K562 (cell line): ENCODE data around the gene IL18RAP. TPM values are rescaled to one million over a fixed set of nuclear protein-coding genes. Genes with fewer than 3 reads are reported as not detected.

Experiments
- ATAC-seq: fragments of 200-7000 bp; cut with Tn5 transposase; 3 replicates; pipeline ENCODE4 v1.9.1; 2020; ENCODE audit warnings: moderate library complexity
- BruUV-seq: library from RNA; stranded (reverse); fragments of 400-500 nt; replicated peaks from 2 replicates; lab custom pipeline; 2021; lab: Mats Ljungman, UMichigan
- CTCF ChIA-PET: fragments of 300-600 bp; formaldehyde crosslinking; extraction: SDS; loops from one replicate; lab custom pipeline; 2021; ENCODE audit warnings: low intra/inter-chr PET ratio; lab: Yijun Ruan, JAX
- POLR2A ChIA-PET: fragments of 300-600, 350-650 bp; sonication (Branson Sonifier 250); formaldehyde crosslinking; extraction: SDS; loops from one replicate; lab custom pipeline; 2021; ENCODE audit warnings: antibody characterized with exemption, inconsistent platforms; lab: Yijun Ruan, JAX
- DNase-seq, 4 experiments: peaks; one replicate each; pipeline versions ENCODE4 v3.0.0 to v3.0.0-alpha.2; 2011 to 2018; ENCODE audit warnings: low spot score in 3 of 4, mixed read lengths in 3 of 4; ENCODE audit errors: extremely low read depth in 1 of 4
- FAIRE-seq: peaks from 2 replicates; lab custom pipeline; 2011; peaks lifted over from hg19 to GRCh38; lab: Jason Lieb, UNC
- H2AFZ ChIP-seq: 2 replicates; pipeline ENCODE4 v1.6.0; 2011; ENCODE audit warnings: low read depth, low read length, control low read depth, inconsistent platforms
- H3K27ac ChIP-seq: fragments of 200-600 bp; 3 replicates; pipeline ENCODE4 v1.8.0; 2011; ENCODE audit warnings: low read depth, mild to moderate bottlenecking, control low read depth, inconsistent platforms, low read length, moderate library complexity, mixed read lengths; ENCODE audit errors: extremely low read depth
- H3K27me3 ChIP-seq, 2 experiments: fragments of 300-600 bp in 1 of 2; 2 replicates in 1 of 2; 3 replicates in 1 of 2; pipeline versions ENCODE4 v1.6.0 to v1.8.0; 2011; ENCODE audit warnings: inconsistent platforms in 2 of 2, low read length in 2 of 2, mild to moderate bottlenecking in 1 of 2, mixed read lengths in 1 of 2, moderate library complexity in 1 of 2; ENCODE audit not compliant: control insufficient read depth in 2 of 2, insufficient read depth in 2 of 2
- H3K36me3 ChIP-seq: fragments of 300-600 bp; 3 replicates; pipeline ENCODE4 v1.8.0; 2011; ENCODE audit warnings: mild to moderate bottlenecking, low read length, inconsistent platforms; ENCODE audit not compliant: control insufficient read depth, insufficient read depth
- H3K4me1 ChIP-seq, 2 experiments: fragments of 200-600 bp in 1 of 2; replicated peaks in 1 of 2; 2 replicates in 1 of 2; 3 replicates in 1 of 2; pipeline versions ENCODE4 v1.5.1 to v1.8.0; 2011; ENCODE audit warnings: inconsistent platforms in 2 of 2, low read length in 2 of 2, mild to moderate bottlenecking in 1 of 2, mixed read lengths in 1 of 2, moderate library complexity in 1 of 2; ENCODE audit not compliant: control insufficient read depth in 2 of 2, insufficient read depth in 2 of 2
- H3K4me2 ChIP-seq: 2 replicates; pipeline ENCODE4 v1.6.1; 2011; ENCODE audit warnings: low read length, control low read depth, inconsistent platforms, mixed read lengths; ENCODE audit not compliant: insufficient read depth
- H3K4me3 ChIP-seq: fragments of 200-600 bp; sonication (generic), shearing (Covaris generic); 2 replicates; pipeline ENCODE4 v1.5.1; 2016; ENCODE audit warnings: control low read depth, inconsistent platforms
- H3K79me2 ChIP-seq: fragments of 200-600 bp; 3 replicates; pipeline ENCODE4 v1.8.0; 2011; ENCODE audit warnings: low read length, inconsistent platforms; ENCODE audit not compliant: control insufficient read depth, insufficient read depth
- H3K9ac ChIP-seq, 2 experiments: 2 replicates each; pipeline versions ENCODE4 v1.6.0 to v1.6.1; 2011; ENCODE audit warnings: low read depth in 2 of 2, low read length in 2 of 2, control low read depth in 1 of 2, inconsistent platforms in 1 of 2, mild to moderate bottlenecking in 1 of 2, mixed read lengths in 1 of 2; ENCODE audit not compliant: insufficient read depth in 1 of 2
- H3K9me1 ChIP-seq: one replicate; pipeline ENCODE4 v1.6.0; 2011; ENCODE audit warnings: inconsistent platforms, mild to moderate bottlenecking, low read length, moderate library complexity; ENCODE audit not compliant: control insufficient read depth, insufficient read depth
- H3K9me3 ChIP-seq: replicated peaks from 2 replicates; pipeline ENCODE4 v1.5.1; 2011; ENCODE audit warnings: low read depth, low read length, inconsistent platforms; ENCODE audit not compliant: control insufficient read depth, insufficient read depth
- H4K20me1 ChIP-seq: replicated peaks from 2 replicates; pipeline ENCODE4 v1.6.1; 2011; ENCODE audit warnings: low read length, inconsistent platforms, mixed read lengths; ENCODE audit not compliant: control insufficient read depth, insufficient read depth
- HBP1 ChIP-seq: fragments of 450-650 bp; formaldehyde crosslinking; IDR thresholded peaks from 2 replicates; pipeline ENCODE4 v1.4.0; 2022; ENCODE audit warnings: missing genetic modification characterization
- HMGXB4 ChIP-seq: sonication (generic); formaldehyde crosslinking; IDR thresholded peaks from 2 replicates; pipeline ENCODE4 v1.8.1; 2023; ENCODE audit warnings: mild to moderate bottlenecking, missing genetic modification reagents
- KDM1A ChIP-seq, 2 experiments: fragments of 450-650 bp; IDR thresholded peaks; 2 replicates each; pipeline ENCODE4 v1.6.1; 2016; ENCODE audit warnings: mild to moderate bottlenecking in 2 of 2
- KLF6 ChIP-seq: fragments of 250-450 bp; sonication (Bioruptor Pico); IDR thresholded peaks from 2 replicates; pipeline ENCODE4 v1.4.0; 2020; ENCODE audit warnings: mild to moderate bottlenecking, moderate library complexity, borderline replicate concordance
- NFIC ChIP-seq: fragments of 450-650 bp; IDR thresholded peaks from 2 replicates; pipeline ENCODE4 v1.6.1; 2017; ENCODE audit warnings: mild to moderate bottlenecking, inconsistent platforms
- SAP30 ChIP-seq: fragments of 200-600 bp; sonication (generic); IDR thresholded peaks from 2 replicates; pipeline ENCODE4 v1.6.1; 2012; ENCODE audit warnings: borderline replicate concordance, low read depth, mild to moderate bottlenecking, moderate library complexity, low read length, control low read depth, inconsistent platforms; ENCODE audit not compliant: insufficient read depth, poor library complexity, severe bottlenecking
- THRB ChIP-seq: fragments of 450-650 bp; formaldehyde crosslinking; conservative IDR thresholded peaks from 2 replicates; pipeline ENCODE4 v1.4.0; 2022; ENCODE audit warnings: mild to moderate bottlenecking, missing genetic modification characterization
- ZFPM2 ChIP-seq: fragments of 250-450 bp; sonication (Bioruptor Pico); IDR thresholded peaks from 2 replicates; pipeline ENCODE4 v1.5.1; 2022; ENCODE audit warnings: mild to moderate bottlenecking
- ZNF140 ChIP-seq: fragments of 250-450 bp; sonication (Bioruptor Pico); IDR thresholded peaks from 2 replicates; pipeline ENCODE4 v1.8.0; 2021; ENCODE audit warnings: moderate library complexity, mild to moderate bottlenecking, inconsistent platforms
- ZNF324 ChIP-seq: fragments of 250-450 bp; sonication (Bioruptor Pico); IDR thresholded peaks from 2 replicates; pipeline ENCODE4 v1.4.0; 2020; ENCODE audit warnings: mild to moderate bottlenecking
- WGBS: fragments of 100-300 bp; shearing (Covaris generic); methylation state at CpG from one replicate; pipeline ENCODE4 v1.1.6; 2016; ENCODE audit warnings: low coverage, mixed read lengths; ENCODE audit not compliant: insufficient coverage; ENCODE audit errors: missing lambda C conversion rate; 5-methylcytosine and 5-hydroxymethylcytosine counted together
- in situ Hi-C: fragments of 300-500 bp; cut with MboI; formaldehyde crosslinking; loops from 4 replicates; pipeline ENCODE4 v1.15.0; 2018; ENCODE audit warnings: inconsistent platforms, mixed read lengths
- intact Hi-C: fragments of 100-400 bp; cut with micrococcal nuclease; formaldehyde crosslinking; loops from 2 replicates; pipeline ENCODE4 v1.14.2; 2022
- polyA plus RNA-seq, 8 experiments: library from polyadenylated mRNA; depleted of rRNA in 4 of 8; stranded (reverse) in 5 of 8; unstranded in 3 of 8; fragments of >200 nt; fragmentation: Nextera tagmentation in 2 of 8; fragmentation: Illumina TruSeq in 1 of 8; extraction: Ambion mirVana in 2 of 8; extraction: Trizol in 1 of 8; gene quantifications; 2 replicates each; pipeline versions ENCODE4 v1.2.1 to v1.2.3, GENCODE V29; 2011 to 2014; ENCODE audit warnings: inconsistent platforms in 1 of 8, missing spikeins in 1 of 8
- total RNA-seq, 7 experiments: library from RNA; depleted of rRNA in 6 of 7; stranded (reverse); fragments of >200 nt in 6 of 7; fragmentation: Illumina TruSeq in 2 of 7; extraction: Trizol in 2 of 7; gene quantifications; 2 replicates each; pipeline versions ENCODE4 v1.2.1 to v1.2.3, GENCODE V29; 2011 to 2021; ENCODE audit warnings: low replicate concordance in 1 of 7

IL18RAP gene
- total and polyA plus RNA-seq, 9 of the 15 experiments (the other 6 are each of a cell fraction or from before 2014, with no cell fraction given), result 1.1 to 20.5 (median 5.8) TPM

GRCh38 chr2:102473631-102474030 lies 50.7 kb downstream of the IL18RAP start:
- no peak for TF ChIP-seq ZFPM2 (CRISPR knock-in tag)
- TF ChIP-seq, all 486 proteins: peak for 0
- H2AFZ ChIP-seq, result no peak overlapping the region
- no peak overlapping the region for H3K27ac ChIP-seq
- no peak for FAIRE-seq
- in situ Hi-C loops (loop anchor here (10.0 kb wide), 1 partner anchor 231 kb away; no protein-coding TSS in a partner anchor), intact Hi-C loops (loop anchor here (1.0 to 10.0 kb wide), 4 partner anchors 119 to 331 kb away; no protein-coding TSS in a partner anchor)
- 0% methylated on average over 3 of the region's 3 CpGs for WGBS
- BruUV-seq, result no TSS peak
- no peaks in the 10 kb centered on the region for H4K20me1 ChIP-seq
- no peak for DNase-seq
- H3K4me3 ChIP-seq, result no peak overlapping the region
- no peak overlapping the region for H3K9ac ChIP-seq
- ChIA-PET CTCF (interaction anchor here (1.2 to 1.6 kb wide), 2 partner anchors 141 to 230 kb away, joined by 8 to 10 read pairs; no protein-coding TSS in a partner anchor), POLR2A (interaction anchor here (0.7 kb wide), 1 partner anchor 15 kb away, joined by 3 read pairs; no protein-coding TSS in a partner anchor)
- H3K9me3 ChIP-seq, result no peaks in the 10 kb centered on the region; the same call in 1 of the 2 replicates
- H3K79me2 ChIP-seq, result no peaks in the 10 kb centered on the region
- no peak for ATAC-seq
- peaks cover 3 to 9% of the 10 kb centered on the region in 2 experiments; a peak in 3 of 5 replicates for H3K27me3 ChIP-seq
- peaks cover 0 to 3% of the 10 kb centered on the region in 2 experiments; a peak in 1 of 5 replicates for H3K4me1 ChIP-seq
- H3K36me3 ChIP-seq, result no peaks in the 10 kb centered on the region
- H3K4me2 ChIP-seq, result no peak overlapping the region
- H3K9me1 ChIP-seq, result no peaks in the 10 kb centered on the region

GRCh38 chr2:102474785-102475184 lies 51.8 kb downstream of the IL18RAP start:
- Histone ChIP-seq H3K4me2 (no peak overlapping the region), H3K36me3 (no peaks in the 10 kb centered on the region), H3K4me3 (no peak overlapping the region), H3K9ac (no peak overlapping the region), H3K27me3 (peaks cover 5 to 17% of the 10 kb centered on the region in 2 experiments; a peak in 3 of 5 replicates), H3K4me1 (peaks cover 0 to 9% of the 10 kb centered on the region in 2 experiments; a peak in 2 of 5 replicates), H4K20me1 (no peaks in the 10 kb centered on the region), H2AFZ (no peak overlapping the region), H3K9me3 (no peaks in the 10 kb centered on the region; the same call in 1 of the 2 replicates), H3K27ac (no peak overlapping the region), H3K79me2 (no peaks in the 10 kb centered on the region), H3K9me1 (no peaks in the 10 kb centered on the region)
- DNase-seq, result no peak
- ATAC-seq, result no peak
- intact Hi-C loops, result loop anchor here (10.0 kb wide), 1 partner anchor 330 kb away; no protein-coding TSS in a partner anchor
- CTCF ChIA-PET, result no interaction called here
- BruUV-seq, result no TSS peak
- POLR2A ChIA-PET, result interaction anchor here (1.4 kb wide), 1 partner anchor 9 kb away, joined by 3 read pairs; no protein-coding TSS in a partner anchor
- no peak for FAIRE-seq
- in situ Hi-C loops, result loop anchor here (10.0 kb wide), 1 partner anchor 230 kb away; no protein-coding TSS in a partner anchor
- TF ChIP-seq HMGXB4 (CRISPR knock-in tag) (no peak), NFIC (no peak), KLF6 (CRISPR knock-in tag) (no peak), SAP30 (no peak), THRB (no peak), ZNF324 (no peak), ZNF140 (CRISPR knock-in tag) (no peak), HBP1 (CRISPR knock-in tag) (no peak), KDM1A (IDR thresholded peaks at IDR 0.05) (no peak)
